SK-N-SH (cell line): ENCODE results near the gene TFPI. TPM values are rescaled to one million over a fixed set of nuclear protein-coding genes. Genes with fewer than 3 reads are reported as not detected.
A peak's percentile ranks its signal among the peaks of the same experiment; 100 is the strongest.

Experiments used
- CTCF ChIA-PET: fragments of 300-600, 350-600 bp; formaldehyde crosslinking; extraction: SDS; loops from one replicate; lab custom pipeline; 2021; lab: Yijun Ruan, JAX
- POLR2A ChIA-PET: fragments of 350-600 bp; sonication (Branson Sonifier 250); formaldehyde crosslinking; extraction: SDS; loops from one replicate; lab custom pipeline; 2020; ENCODE audit warnings: antibody characterized with exemption, inconsistent platforms; lab: Yijun Ruan, JAX
- DNase-seq: peaks from one replicate; pipeline ENCODE4 v3.0.0; 2012
- H2AFZ ChIP-seq: fragments of 200-600 bp; sonication (generic); 2 replicates; pipeline ENCODE4 v1.8.1; 2016; ENCODE audit warnings: antibody characterized with exemption, mild to moderate bottlenecking, low read depth
- H3F3A ChIP-seq: fragments of 200-600 bp; sonication (generic); replicated peaks from 2 replicates; pipeline ENCODE3; 2016; ENCODE audit warnings: antibody characterized with exemption, mild to moderate bottlenecking; ENCODE audit not compliant: insufficient read depth
- H3K27ac ChIP-seq, 2 experiments: fragments of 200-500 bp in 1 of 2; fragments of 200-600 bp in 1 of 2; sonication (Bioruptor generic) in 1 of 2; sonication (generic), shearing (Covaris generic) in 1 of 2; 2 replicates each; pipeline versions ENCODE4 v1.5.1 to v1.6.1; 2014 to 2016; ENCODE audit warnings: low read depth in 2 of 2, inconsistent platforms in 1 of 2, low read length in 1 of 2, mild to moderate bottlenecking in 1 of 2, mixed read lengths in 1 of 2
- H3K27me3 ChIP-seq: fragments of 200-600 bp; sonication (generic), shearing (Covaris generic); 2 replicates; pipeline ENCODE4 v1.6.1; 2016; ENCODE audit warnings: mixed run types; ENCODE audit not compliant: insufficient read depth
- H3K36me3 ChIP-seq, 2 experiments: fragments of 200-500 bp in 1 of 2; fragments of 200-600 bp in 1 of 2; sonication (Bioruptor generic) in 1 of 2; sonication (generic) in 1 of 2; replicated peaks in 1 of 2; 2 replicates each; pipeline versions ENCODE3 to v1.5.1; 2014 to 2016; ENCODE audit warnings: low read length in 1 of 2, mild to moderate bottlenecking in 1 of 2; ENCODE audit not compliant: insufficient read depth in 2 of 2, control insufficient read depth in 1 of 2
- H3K4me1 ChIP-seq, 2 experiments: fragments of 200-500 bp in 1 of 2; fragments of 200-600 bp in 1 of 2; sonication (Bioruptor generic) in 1 of 2; sonication (generic), shearing (Covaris generic) in 1 of 2; 2 replicates each; pipeline versions ENCODE4 v1.5.1 to v1.6.1; 2014 to 2016; ENCODE audit warnings: low read depth in 1 of 2, low read length in 1 of 2, mixed run types in 1 of 2; ENCODE audit not compliant: insufficient read depth in 2 of 2, control insufficient read depth in 1 of 2
- H3K4me2 ChIP-seq: fragments of 200-600 bp; sonication (generic), shearing (Covaris generic); 2 replicates; pipeline ENCODE4 v1.6.1; 2017; ENCODE audit warnings: mixed run types
- H3K4me3 ChIP-seq, 2 experiments: fragments of 200-500 bp in 1 of 2; fragments of 200-600 bp in 1 of 2; sonication (Bioruptor generic) in 1 of 2; sonication (generic), shearing (Covaris generic) in 1 of 2; 2 replicates each; pipeline versions ENCODE4 v1.5.1 to v1.8.1; 2014 to 2016; ENCODE audit warnings: low read depth in 2 of 2, inconsistent platforms in 1 of 2, low read length in 1 of 2, mild to moderate bottlenecking in 1 of 2, mixed read lengths in 1 of 2, moderate library complexity in 1 of 2
- H3K79me2 ChIP-seq: fragments of 200-600 bp; sonication (generic); 2 replicates; pipeline ENCODE4 v1.8.1; 2017; ENCODE audit warnings: mild to moderate bottlenecking; ENCODE audit not compliant: insufficient read depth
- H3K9ac ChIP-seq: fragments of 200-600 bp; sonication (generic); 2 replicates; pipeline ENCODE4 v1.6.1; 2017; ENCODE audit warnings: mixed run types
- H3K9me2 ChIP-seq: fragments of 200-600 bp; sonication (generic); 2 replicates; pipeline ENCODE4 v1.6.1; 2017; ENCODE audit warnings: mixed run types
- H3K9me3 ChIP-seq: fragments of 200-600 bp; sonication (generic); 2 replicates; pipeline ENCODE4 v1.6.1; 2017; ENCODE audit warnings: mixed run types, mild to moderate bottlenecking, moderate library complexity
- H4K20me1 ChIP-seq: fragments of 200-600 bp; sonication (generic); 2 replicates; pipeline ENCODE4 v1.6.1; 2017; ENCODE audit warnings: mild to moderate bottlenecking, mixed run types; ENCODE audit not compliant: insufficient read depth
- CTCF ChIP-seq: fragments of 200-600 bp; sonication (generic); IDR thresholded peaks from 2 replicates; pipeline ENCODE4 v1.6.1; 2017; ENCODE audit warnings: antibody characterized with exemption, mild to moderate bottlenecking, moderate library complexity
- EZH2phosphoT487 ChIP-seq: fragments of 200-600 bp; sonication (generic); IDR thresholded peaks from 2 replicates; pipeline ENCODE4 v1.6.1; 2017; ENCODE audit warnings: low read depth, mixed run types, mild to moderate bottlenecking, antibody characterized with exemption, moderate library complexity, borderline replicate concordance
- GABPA ChIP-seq: IDR thresholded peaks from 2 replicates; pipeline ENCODE4 v1.4.0; 2012; ENCODE audit warnings: low read depth, mild to moderate bottlenecking
- IRF3 ChIP-seq: fragments of 150-350 bp; IDR thresholded peaks from 2 replicates; pipeline ENCODE4 v1.6.1; 2016; ENCODE audit warnings: mild to moderate bottlenecking, low read depth, low read length
- MAX ChIP-seq: IDR thresholded peaks from 2 replicates; pipeline ENCODE4 v1.4.0; 2012; ENCODE audit warnings: low read depth
- MEF2A ChIP-seq: IDR thresholded peaks from 2 replicates; pipeline ENCODE4 v1.4.0; 2012; ENCODE audit warnings: low read depth, borderline replicate concordance
- POLR2AphosphoS5 ChIP-seq: IDR thresholded peaks from 2 replicates; pipeline ENCODE4 v1.6.1; 2012; ENCODE audit warnings: low read depth, low read length
- RCOR1 ChIP-seq: fragments of 150-350 bp; IDR thresholded peaks from 2 replicates; pipeline ENCODE4 v1.6.1; 2017; ENCODE audit warnings: antibody characterized with exemption, low read length
- REST ChIP-seq: IDR thresholded peaks from 2 replicates; pipeline ENCODE4 v1.6.1; 2012; ENCODE audit warnings: mild to moderate bottlenecking, low read depth, low read length, moderate library complexity
- SMC3 ChIP-seq: IDR thresholded peaks from 2 replicates; pipeline ENCODE4 v1.6.1; 2012; ENCODE audit warnings: low read depth, low read length, improper control_type of control experiment
- TAF1 ChIP-seq: IDR thresholded peaks from 2 replicates; pipeline ENCODE4 v1.6.1; 2012; ENCODE audit warnings: low read depth, mild to moderate bottlenecking, low read length, moderate library complexity, borderline replicate concordance
- TEAD4 ChIP-seq: IDR thresholded peaks from 2 replicates; pipeline ENCODE4 v1.4.0; 2012; ENCODE audit warnings: mild to moderate bottlenecking, borderline replicate concordance; ENCODE audit not compliant: insufficient read depth
- USF1 ChIP-seq: IDR thresholded peaks from 2 replicates; pipeline ENCODE4 v1.4.0; 2012; ENCODE audit warnings: low read depth, borderline replicate concordance
- ZBTB33 ChIP-seq: IDR thresholded peaks from 2 replicates; pipeline ENCODE4 v1.4.0; 2012; ENCODE audit warnings: low read depth, borderline replicate concordance
- WGBS: methylation state at CpG from one replicate; pipeline ENCODE4 v1.1.6; 2017; ENCODE audit warnings: low lambda C conversion rate; 5-methylcytosine and 5-hydroxymethylcytosine counted together
- polyA plus RNA-seq, 3 experiments: library from polyadenylated mRNA; depleted of rRNA; stranded (reverse); fragments of >200 nt; gene quantifications; 2 replicates each; pipeline ENCODE4 v1.2.3, GENCODE V29; 2012

TFPI gene
- polyA plus RNA-seq, 1 of the 3 experiments (the other 2 are of a cell fraction) = 2.1 TPM

GRCh38 chr2:187442378-187442777, 111.9 kb downstream of the TFPI start:
- TF ChIP-seq CTCF (peak; percentile 55), IRF3 (no peak), GABPA (no peak), MAX (no peak)
- TF ChIP-seq, all 33 proteins: peak for 1
- Histone ChIP-seq H3K4me2 (no peak overlapping the region), H3K27ac (no peak overlapping the region), H4K20me1 (no peaks in the 10 kb centered on the region), H3K27me3 (no peaks in the 10 kb centered on the region), H3K9me2 (0 out of 2 replicates have a peak, but pooled peaks cover 5% of the 10 kb centered on the region), H3K9me3 (no peaks in the 10 kb centered on the region), H2AFZ (no peak overlapping the region), H3K79me2 (no peaks in the 10 kb centered on the region), H3F3A (peaks cover 3% of the 10 kb centered on the region), H3K4me1 (no peaks in the 10 kb centered on the region; a peak in 1 of 4 replicates), H3K36me3 (peaks cover 0 to 3% of the 10 kb centered on the region in 2 experiments), H3K9ac (no peak overlapping the region), H3K4me3 (no peak overlapping the region)
- DNase-seq = no peak
- 73% methylated on average over 1 of the region's 1 CpG for WGBS
- POLR2A ChIA-PET = no interaction called here
- CTCF ChIA-PET = interaction anchor here (1.0 kb wide), 1 partner anchor 9 kb away, joined by 3 read pairs; no protein-coding TSS in a partner anchor

GRCh38 chr2:187440101-187440675, 114.0 kb downstream of the TFPI start:
- H3K9me3 ChIP-seq = no peaks in the 10 kb centered on the region
- 91% methylated on average over 3 of the region's 3 CpGs for WGBS
- no peak for TF ChIP-seq USF1
- no peak for TF ChIP-seq TEAD4
- TF ChIP-seq GABPA = no peak
- no peak for TF ChIP-seq RCOR1
- TF ChIP-seq EZH2phosphoT487 = no peak
- no peak for TF ChIP-seq MEF2A
- TF ChIP-seq REST = no peak
- no peak for TF ChIP-seq TAF1
- TF ChIP-seq SMC3 = no peak
- TF ChIP-seq POLR2AphosphoS5 = no peak
- no peak for TF ChIP-seq ZBTB33
- no peak overlapping the region for H3K4me3 ChIP-seq
- CTCF ChIA-PET = interaction anchor here (1.1 to 2.2 kb wide), 2 partner anchors 14 to 578 kb away, joined by 3 to 5 read pairs; no protein-coding TSS in a partner anchor
- POLR2A ChIA-PET = no interaction called here
- no peaks in the 10 kb centered on the region for H3K4me1 ChIP-seq
- H3K27ac ChIP-seq = no peak overlapping the region
- no peak overlapping the region for H3K9ac ChIP-seq
- H3K27me3 ChIP-seq = no peaks in the 10 kb centered on the region
- H3K4me2 ChIP-seq = no peak overlapping the region
- H4K20me1 ChIP-seq = no peaks in the 10 kb centered on the region
- no peaks in the 10 kb centered on the region for H3K79me2 ChIP-seq
- 0 out of 2 replicates have a peak overlapping the region, but pooled peaks have one; percentile 46 for H2AFZ ChIP-seq
- 0 out of 2 replicates have a peak, but pooled peaks cover 3% of the 10 kb centered on the region for H3K9me2 ChIP-seq
- H3K36me3 ChIP-seq = peaks cover 0 to 3% of the 10 kb centered on the region in 2 experiments
- no peak for DNase-seq
- H3F3A ChIP-seq = peaks cover 3% of the 10 kb centered on the region
